GM18499 (cell line): ENCODE measurements around the gene TPRA1.
A peak's percentile ranks its signal among the peaks of the same experiment; 100 is the strongest.

ENCODE experiments used
- ATAC-seq: cut with Tn5 transposase; IDR thresholded peaks from one replicate; pipeline ENCODE4 v1.9.1; 2021; ENCODE audit warnings: moderate number of reproducible peaks; ENCODE audit not compliant: insufficient read depth, unreplicated experiment

The TPRA1 gene

DNA sequence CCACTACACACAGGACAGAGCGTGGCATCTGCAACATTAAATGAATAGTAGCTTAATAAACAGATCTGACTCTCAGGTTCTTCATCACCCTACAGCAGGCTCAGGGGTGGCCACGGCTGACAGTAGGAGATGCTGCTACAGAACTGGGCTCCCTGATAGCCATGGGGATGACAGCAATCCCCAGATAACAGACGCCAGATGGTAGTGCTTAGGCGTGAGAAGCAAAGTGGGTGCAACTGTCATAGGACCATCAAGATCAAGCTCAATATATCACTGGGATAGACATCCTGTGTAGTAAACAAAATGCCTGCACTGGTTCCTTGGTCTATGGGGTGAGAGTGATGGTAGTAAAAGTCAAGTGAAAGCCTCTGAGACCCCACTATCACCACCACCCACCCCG lies 2.6 kb upstream of the TPRA1 start:
- no peak for ATAC-seq

DNA sequence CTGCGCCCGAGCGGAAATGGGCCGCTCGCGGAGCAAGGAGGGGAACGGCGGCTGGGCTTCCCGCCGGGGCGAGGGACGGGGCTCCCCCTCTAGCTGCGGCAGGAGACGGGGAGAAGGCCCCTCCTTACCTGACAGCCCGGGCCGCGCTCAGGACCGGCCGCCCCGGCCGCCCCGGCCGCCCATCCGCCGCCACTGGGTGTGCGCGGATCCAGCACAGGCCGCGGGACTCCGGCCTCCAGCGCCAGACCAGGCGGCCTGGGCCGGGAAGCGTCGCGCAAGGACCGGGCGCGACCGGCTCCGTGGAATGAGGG lies 296 bp downstream of the TPRA1 start:
- no peak for ATAC-seq

DNA sequence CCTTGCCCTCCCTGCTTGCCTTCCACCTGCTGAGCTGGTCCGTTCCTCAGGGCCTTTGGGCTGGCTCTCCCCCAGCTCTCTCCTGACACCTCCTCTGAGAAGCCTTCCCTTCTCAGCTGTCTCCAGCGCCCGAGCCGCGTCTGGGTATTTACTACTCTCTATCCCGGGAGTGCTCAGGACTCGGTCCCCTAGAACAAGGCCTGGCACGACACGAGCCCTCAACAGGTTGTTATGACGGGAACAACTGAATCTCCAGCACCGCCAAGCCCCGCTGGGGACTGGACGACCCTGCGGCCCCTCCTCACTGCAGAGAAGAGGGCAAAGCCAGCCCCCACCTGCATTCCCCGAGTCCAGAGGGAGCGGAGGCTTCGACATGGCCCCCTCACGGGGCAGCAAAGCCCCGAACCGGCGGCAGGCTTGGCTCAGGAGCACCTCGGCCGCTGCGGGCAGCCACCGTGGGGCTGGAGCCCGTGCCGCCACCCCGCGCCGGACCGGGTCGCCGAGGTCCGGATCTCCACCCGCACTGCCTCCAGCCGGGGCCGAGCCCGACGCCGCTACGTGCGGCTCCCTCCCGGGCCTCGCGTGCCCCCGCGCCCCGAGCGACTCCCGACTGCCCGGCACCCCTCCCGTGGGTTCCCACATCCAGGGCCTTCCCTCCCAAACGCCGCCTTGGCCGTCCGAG lies 792 bp downstream of the TPRA1 start:
- no peak for ATAC-seq

DNA sequence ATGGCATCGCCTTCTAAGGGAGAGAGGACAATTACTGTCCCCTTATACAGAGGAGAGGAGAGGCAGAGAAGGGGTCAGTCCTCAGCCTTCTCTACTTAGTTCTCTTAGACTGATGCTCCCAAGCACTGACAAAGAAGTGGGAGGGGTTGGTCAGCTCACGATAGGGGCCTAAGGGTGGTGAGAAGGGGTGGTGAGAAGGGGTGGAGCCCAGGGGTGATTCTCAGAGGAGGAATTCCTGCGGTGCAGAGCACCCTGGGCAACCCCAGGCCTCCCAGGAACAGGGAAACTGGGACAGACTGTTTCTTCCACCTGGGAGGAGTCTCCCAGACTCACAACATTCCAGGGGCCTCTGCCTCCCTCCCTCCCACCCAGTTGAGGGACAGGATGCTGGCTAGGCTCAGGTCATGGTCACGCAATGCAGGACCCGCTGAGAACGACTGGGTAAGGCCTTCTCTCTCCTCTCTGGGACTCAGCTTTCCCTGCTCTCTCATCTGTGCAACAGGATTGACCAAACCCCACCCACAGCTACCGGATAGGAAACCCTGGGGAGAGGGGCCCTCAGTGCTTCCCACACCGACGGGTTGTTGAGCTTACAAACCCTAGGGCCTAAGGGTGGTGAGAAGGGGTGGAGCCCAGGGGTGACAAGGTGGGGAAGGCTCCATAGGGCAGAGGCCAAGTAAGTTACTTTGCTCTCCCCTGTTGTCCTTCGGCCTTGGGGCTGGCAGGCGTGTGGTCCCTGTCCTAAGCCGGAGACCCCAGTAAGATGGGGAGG lies 1.5 kb downstream of the TPRA1 start:
- ATAC-seq, result no peak

DNA sequence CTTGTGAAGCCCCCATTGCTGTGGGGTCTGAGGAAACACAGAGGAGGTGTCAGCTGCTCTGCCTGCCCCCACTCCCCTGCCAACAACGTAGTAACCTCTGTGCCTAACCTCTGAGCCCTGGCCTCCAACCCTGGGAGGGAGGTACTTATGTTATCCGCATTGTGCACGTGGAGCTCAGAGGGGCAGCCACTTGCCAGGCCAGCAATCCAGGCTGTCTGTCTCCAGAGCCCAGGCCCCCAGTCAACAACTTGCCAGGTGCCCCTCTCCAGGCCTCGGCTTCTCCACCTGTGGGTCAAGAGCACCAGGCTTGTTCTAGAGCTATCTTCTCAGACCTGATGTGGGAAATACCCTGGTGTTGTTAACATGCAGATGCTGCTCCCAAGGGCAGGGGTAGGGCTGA lies 2.7 kb downstream of the TPRA1 start:
- ATAC-seq, result no peak

DNA sequence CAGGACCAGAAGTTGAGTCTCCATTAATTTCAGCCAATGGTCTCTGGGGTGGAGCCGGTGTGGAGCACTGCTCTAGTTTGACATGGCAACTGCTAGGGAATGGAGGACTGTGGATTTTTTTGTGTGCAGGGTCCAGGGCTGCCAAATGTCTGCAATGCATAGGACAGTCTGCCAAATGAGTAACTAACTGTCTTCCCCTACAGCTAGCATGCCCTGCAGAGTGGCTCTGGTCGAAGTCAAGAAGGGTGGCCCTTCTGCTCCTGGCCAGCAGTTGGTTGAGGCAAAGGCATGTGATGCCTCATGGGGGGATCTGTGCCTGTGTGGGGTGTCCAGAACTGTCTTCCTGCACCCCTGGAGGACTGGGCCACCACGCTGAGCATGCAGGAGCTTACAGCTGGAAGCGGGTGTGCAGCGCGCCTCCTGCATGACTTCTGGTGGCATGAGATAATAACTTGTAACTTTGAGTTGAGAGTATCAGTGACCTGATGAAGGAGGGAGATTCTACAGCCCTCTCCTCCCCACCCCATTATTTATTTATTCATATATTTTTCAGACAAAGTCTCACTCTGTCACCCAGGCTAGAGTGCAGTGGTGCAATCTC lies 4.6 kb downstream of the TPRA1 start:
- ATAC-seq, result no peak

DNA sequence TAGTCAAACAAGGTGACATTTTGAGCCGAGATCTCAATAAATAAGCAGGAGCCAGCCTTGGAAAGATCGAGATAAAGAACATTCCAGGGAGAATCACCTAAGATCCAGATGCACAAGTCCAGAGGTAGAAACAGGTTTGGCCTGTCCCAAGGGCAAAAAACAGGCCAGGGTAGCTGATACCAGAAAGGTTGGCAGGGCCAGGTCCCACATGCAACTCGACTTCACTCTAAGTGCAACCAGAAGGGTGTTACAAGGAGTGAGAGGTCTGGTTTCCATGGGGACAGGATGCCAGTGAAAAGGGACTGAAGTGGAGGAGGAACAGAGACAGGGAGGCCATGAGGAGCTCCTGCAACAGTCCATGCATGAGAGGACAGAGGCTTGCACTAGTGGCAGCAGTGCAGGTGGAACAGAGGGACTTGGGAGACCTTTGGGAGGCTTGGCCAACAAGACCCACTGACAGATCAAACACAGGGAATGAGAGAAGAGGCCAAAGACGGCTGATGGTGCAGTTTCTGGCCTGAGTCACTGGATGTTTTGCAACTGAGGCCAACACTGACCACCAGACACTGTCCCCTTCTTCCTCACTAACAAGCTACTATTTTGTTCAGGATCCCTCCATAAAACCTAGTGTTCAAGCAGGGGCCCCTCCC lies 5.2 kb downstream of the TPRA1 start:
- no peak for ATAC-seq

DNA sequence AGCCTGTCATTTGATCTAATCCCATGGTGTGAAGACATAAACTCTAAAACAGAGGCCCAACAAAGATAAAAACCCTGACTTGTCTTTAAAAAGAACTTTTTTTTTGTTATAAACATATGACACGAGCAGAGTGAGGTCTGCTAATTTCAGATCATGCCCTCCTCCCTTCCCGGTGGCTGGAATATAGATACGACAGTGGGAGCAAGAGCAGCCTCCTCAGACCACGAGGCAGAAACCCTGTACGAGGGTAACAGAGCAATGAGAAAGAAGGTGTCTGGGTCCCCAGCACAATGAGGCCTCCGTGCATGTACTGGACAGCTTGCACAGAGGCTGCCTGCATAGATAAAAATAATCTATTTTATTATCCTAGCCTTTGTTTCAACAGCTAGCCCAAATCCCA lies 5.8 kb downstream of the TPRA1 start:
- ATAC-seq, result no peak

DNA sequence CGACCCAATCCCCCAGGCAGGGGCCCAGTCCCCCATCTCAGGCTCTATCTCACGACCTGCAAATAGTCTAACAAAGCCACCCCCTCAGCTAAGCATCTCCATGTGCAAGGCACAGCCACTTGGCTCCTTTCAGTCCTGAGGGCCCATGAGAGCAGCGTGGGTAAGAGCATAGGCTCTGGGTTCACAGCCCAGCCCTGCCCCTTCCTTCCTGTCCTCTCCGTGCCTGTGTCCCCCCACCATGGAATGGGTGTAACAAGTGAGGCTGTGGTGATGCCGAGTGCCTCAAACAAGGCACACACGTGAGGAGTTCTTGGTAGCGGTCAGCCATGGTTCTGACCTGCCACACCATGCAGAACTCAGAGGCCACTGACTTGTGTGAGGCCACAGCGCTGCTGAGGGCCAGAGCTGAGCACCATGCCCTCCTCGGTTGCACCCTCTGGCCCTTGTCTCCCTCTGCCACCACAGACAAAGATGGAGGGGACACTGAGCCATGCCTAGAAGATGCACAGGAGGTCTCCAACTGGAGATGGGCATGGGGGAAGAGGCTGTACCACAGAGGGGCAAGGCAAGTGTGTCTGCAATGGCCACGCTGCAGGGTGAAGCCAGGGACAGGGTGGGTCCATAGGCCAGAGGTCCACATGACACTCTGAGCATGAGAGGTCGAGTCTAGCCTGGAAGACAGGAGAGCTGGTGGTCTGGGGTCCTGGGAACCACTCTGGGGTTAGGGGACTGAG lies 10.0 kb downstream of the TPRA1 start:
- no peak for ATAC-seq

DNA sequence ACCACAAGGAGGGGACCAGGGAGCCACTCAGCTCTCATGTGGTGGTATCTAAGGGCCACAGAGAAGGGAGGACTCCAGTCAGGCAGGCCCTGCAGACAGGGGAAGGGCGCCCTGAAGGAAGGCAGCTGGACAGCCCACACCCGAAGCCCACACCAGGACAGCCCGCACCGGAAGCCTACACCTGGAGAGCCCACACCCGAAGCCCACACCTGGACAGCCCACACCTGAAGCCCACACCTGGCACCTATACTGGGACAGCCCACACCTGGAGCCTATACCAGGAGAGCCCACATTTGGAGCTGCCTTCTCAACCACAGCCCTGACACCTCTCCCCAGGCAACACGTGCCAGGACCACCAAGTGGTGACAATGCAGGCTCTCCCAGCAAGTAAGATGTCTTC lies 11.7 kb downstream of the TPRA1 start:
- ATAC-seq, result no peak

DNA sequence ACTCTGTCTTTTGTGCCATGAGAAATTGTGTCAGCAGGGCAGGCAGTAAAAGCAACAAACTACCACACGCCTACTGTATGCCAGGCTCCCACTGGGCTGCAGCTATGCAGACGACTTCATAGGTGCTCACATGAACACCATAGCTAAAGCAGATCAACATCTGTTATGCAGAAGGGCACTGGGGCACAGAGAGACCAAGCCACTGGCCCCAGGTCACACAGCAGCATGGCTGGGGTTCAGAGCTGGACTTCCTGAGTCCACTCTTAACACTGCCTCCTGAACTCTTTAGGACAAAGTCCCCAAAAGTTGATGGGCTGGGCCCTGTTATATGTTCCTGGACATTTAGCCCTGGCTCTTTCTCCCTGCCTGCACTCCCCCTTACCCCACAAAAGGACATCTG lies 12.4 kb downstream of the TPRA1 start:
- ATAC-seq, result no peak

DNA sequence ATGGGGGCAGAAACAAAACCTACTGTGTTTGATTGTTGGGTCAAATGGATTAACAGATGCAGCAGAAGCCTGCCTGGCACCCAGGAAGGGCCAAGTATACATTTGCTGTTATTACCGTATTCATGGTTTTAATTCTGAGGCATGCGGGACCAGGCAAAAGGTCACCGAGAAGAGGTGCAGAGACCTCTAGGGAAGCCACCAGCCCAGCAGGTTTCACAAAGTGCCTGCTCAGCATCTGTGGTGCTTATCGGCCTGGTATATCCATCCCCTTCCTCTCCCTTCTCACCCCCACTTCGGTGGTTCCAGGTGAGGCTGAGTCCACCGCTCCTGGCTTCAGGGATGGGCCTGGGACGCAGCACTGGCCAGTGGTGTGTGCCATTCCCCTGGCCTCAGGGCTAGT lies 13.1 kb downstream of the TPRA1 start:
- ATAC-seq, result no peak

DNA sequence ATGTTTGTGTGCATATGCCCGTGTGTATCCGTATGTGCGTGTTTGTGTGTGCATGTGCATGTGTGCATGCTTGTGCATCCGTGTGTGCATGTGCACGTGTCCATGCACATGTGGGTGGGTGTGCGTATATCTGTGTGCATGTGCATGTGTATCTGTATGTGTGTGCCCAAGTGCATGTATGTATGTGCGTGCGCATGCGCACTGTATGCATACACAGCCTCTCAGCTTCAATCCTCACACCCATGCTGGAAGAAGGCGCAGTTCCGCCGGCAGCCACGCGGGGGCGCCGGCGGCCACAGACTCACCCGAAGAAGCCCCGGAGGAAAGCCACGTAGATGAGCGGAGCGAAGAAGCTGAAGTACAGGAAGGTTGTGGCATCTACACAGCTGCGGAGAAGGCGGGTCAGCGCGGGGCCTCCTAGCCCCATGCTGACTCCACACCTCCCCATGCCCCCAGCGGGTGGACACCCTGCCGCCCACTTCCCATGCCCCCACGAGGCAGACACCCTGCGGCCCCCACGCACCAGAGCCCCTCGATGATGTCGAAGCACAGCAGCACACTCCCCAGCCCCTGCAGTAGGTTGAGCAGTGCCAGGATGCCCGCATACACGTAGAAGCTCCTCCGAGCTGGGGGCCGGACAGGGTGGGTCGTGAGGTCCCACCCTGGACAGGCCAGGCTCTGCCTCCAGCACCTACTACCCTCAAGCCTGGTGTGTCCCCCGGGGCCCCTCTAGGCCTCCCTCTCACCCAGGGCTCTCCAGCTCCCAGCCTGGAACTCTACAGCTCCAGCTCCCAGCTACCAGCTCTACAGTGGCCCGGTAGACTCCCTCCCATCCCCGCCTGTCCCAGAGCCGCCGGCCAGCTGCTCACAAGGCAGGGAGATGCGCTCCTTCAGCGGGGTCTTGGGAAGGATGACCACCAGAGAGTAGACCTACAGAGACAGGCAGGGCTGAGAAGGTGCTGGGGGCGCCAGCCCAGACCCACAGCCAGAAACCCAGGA lies 15.4 kb downstream of the TPRA1 start:
- peak; percentile 47 for ATAC-seq

DNA sequence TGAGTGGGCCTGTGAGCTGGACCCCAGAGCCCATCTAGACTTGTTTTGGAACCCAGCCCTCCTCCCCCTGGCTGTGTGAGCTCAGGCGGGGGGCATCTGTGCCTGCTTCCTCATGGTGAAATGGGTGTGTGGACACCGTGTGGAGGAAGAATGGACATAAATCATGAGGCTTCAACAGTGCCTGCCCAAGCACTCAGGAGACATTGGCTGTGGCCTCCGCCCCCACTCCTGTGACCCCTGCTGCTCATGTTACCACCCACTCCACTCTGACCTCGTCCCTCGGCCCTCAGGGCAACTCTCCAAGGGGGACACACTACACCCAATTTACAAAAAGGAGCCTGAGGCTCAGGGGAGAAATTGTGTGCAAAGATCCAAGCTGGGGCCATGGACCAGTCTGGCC lies 16.6 kb downstream of the TPRA1 start:
- ATAC-seq, result no peak

DNA sequence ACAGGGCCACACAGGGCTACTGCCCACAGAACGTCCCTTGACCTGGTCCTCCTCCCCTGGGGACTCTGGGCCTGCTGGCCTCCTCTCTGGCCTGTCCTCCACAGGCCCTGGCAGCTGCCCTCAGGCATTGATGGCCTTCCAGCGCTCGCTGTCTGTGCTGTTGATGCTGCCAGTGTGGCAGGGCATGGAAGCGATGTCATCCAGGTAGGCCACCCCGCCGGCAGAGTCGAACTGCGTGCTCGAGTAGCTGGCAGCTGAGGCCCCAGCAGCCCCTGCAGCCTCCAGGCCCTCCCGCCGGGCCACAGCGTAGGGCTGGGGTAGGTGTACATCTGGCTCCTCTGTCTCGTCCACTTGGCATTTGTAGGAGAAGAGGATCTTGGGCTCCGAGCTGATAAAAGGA lies 17.1 kb downstream of the TPRA1 start:
- no peak for ATAC-seq

DNA sequence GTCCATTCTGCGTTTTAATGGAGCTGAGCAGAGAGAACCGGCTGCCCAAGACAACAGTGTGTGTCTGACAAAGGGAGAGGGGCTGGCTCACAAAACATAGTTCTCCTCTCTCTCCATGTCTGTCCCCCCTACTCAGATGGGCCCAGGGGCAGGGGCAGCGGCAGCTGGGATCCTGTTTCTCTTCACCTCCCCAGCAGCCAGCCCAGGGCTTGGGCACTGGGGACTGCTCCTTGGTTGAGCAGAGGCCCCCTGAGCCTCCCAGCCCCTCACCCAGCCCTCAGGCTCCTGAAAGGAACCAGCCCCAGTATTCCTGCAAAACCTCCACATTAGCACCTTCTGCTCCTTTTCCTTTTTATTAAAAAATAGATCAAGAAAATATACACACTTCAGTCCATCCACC lies 17.8 kb downstream of the TPRA1 start:
- no peak for ATAC-seq

DNA sequence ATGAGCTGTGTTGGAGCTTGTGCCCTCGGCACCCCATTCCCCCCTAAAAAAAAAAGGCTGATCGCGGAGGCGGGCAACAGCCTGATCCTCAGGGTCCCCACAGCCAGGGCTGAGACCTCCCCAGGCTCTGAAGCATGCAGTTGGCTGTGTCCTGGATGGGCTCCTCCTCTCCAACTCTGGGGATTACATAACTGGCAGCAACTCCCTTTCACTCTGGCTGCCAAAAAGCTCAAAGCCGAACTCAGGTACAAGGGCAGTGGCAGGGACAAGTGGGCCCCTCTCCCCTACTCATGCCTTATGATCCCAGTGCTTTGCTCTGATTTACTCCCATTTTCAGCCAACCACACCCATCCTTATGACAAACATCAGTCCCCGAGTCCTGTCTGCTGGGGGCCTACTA lies 18.3 kb downstream of the TPRA1 start:
- ATAC-seq, result no peak

DNA sequence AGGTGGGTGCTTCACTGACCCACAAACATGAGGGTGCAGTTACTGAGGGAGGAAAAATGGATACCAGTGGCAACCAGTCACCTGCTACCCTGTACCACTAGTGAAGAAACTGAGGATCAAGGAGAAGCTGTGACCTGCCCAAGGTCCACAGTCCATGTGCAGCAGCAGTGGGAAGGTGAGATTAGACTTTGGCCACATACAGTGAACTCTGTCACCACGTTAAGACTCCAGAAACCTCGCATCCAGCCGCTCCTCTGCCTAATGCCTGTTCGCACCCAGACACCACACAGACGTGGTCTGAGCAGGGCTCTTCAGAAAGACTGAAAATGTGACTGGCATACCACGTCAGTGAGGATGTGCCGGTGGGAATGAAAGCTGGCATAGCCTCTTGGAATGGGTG lies 20.0 kb downstream of the TPRA1 start:
- ATAC-seq, result no peak

DNA sequence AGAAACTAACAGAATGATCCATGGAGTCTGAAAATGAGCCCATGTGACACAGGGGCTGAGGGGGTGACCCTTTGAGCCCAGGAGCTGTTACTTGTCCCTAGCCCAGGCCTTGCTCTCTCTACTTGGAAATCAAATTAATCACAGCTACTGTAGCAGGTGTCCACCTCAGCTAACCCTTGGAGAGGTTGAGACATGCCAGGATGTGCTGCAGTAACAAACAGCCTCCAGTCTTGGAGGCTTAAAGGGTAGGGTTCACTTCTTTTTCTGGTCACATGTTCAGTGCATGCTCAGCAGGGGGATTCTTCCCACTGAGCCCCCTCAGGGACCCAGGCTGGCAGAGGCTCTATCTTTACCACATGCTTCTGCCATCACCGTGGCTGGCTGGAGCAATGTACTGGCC lies 21.4 kb downstream of the TPRA1 start:
- no peak for ATAC-seq

DNA sequence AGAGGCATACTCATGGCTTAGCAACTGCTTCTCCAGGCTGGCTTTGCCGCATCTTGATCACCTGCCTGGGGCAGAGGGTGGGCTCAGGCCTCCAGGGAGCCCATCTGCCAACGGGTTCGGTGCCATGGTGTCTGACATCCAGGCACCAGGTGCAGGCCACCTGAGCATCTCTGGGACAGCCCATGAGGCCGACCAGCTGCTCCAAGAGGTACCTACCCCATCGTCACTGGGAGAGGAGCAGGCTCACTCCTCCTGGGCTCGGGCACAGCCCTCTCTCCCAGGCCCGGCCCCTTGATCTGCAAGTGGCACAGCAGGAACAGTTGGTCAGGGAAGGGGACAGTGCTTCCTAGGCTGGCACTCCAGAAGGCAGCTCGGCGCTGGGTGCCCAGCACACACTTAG lies 21.9 kb downstream of the TPRA1 start:
- no peak for ATAC-seq
